Left kidney (tissue), 2 donors: ENCODE measurements around the gene ARHGEF33. TPM values are rescaled to one million over a fixed set of nuclear protein-coding genes. Genes with fewer than 3 reads are reported as not detected.

Experiments
- DNase-seq: peaks from one replicate; pipeline ENCODE4 v3.0.0-alpha.2; 2013
- polyA plus RNA-seq: library from polyadenylated mRNA; unstranded; fragments of 120-200 nt; gene quantifications from one replicate; pipeline ENCODE4 v1.2.1, GENCODE V29; 2013; ENCODE audit not compliant: insufficient read length

The ARHGEF33 gene
- polyA plus RNA-seq, 1 donor: 3.4 TPM

DNA sequence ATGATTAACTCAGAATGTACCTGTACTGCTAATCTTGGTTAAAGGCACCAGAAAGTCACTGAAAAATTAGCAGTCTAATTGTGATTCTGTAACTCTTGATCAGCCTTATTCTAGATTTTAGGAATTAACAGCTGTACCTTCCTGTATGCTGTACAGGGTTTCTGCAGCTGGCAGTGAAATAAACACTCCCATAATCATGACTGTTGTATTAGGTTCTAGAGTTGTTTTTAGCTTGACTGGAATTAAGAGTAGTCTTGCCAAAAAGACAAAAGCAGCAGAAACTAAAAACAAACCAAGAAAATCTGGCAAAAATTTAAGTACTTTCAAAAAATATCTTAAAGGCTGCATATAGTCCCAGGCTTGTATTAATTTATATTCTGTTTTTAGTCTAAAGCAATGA is 127.7 kb downstream of the ARHGEF33 start:
- no peak for DNase-seq

DNA sequence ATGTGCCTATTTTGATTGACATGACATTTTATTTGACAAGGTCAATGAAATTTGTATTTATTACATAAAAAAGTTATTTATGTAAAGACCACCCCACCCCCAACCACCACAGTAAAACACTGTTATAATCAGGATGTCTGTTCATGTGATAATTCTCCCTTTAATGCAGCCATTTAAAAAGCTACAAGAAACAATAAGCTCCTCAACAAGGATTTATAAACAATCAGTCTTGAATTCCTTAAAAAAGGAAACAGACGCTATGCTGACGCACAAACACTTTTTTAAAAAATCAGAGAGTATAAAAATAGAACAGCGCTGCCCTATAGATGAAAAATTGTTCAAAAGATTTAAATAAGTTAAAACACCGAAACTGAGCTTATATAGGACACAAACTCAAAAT is 129.0 kb downstream of the ARHGEF33 start:
- no peak for DNase-seq

DNA sequence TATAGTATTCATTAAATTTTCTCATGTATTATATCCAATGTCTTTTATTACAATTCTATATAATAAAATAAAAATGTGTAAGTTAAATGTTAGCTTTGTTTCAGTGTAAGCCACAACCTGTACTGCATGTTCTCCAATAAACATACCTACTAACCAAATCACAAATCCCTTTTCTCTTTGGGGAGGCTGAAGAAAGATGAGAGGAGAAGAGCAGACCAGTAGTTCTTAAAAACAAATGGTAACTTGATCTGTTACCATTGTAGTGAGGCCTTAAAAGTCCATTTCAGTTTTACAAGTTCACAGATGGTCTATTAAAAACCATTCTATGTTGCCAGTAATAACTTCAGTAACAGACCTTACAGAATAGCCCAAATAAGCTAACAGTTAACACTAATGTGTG is 130.7 kb downstream of the ARHGEF33 start:
- DNase-seq: no peak

DNA sequence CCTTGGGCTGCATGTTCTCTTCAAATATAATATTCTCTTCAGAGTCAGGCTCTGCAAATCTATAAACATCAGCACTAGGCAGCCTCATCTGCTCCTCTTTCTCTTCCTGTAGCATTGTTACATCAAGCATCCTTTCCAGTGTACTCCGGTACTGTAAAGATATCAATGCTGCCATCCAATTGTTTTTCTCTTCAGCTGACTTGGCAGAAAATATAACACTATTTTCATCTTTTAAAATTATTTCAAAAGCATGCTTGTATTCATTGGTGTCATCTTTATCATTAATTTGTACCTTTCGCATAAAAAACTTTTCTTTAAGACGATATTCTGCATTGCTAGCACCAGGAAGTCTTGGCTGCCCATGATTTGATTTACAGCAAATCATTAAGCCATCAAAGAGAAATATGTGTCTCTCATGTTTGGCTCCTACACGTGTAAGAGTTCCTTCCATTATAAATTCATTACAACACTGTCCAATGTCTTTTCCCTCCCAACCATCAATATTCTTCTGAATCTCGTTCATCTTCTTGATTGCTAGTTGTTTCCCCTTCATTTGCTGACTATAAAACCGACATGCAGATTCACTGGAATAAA is 133.1 kb downstream of the ARHGEF33 start:
- DNase-seq: no peak

DNA sequence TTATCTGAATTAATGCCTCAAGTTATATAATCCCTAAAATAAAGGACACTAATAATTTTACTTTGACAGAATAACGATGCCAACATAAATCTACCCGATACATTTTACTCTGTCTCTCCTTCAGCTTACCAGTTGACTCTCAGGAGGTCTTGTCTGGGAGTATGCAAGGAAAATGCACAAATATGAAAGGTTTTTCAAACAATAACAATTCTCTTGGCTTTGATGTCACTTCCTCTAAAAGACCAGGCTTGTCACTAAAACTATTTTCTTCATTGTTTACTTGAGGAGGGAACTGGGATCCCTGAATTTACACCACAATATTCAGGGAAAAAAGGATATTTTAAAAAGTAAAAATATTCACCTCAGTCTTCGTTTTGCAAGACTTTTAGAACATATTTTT is 134.0 kb downstream of the ARHGEF33 start:
- no peak for DNase-seq

DNA sequence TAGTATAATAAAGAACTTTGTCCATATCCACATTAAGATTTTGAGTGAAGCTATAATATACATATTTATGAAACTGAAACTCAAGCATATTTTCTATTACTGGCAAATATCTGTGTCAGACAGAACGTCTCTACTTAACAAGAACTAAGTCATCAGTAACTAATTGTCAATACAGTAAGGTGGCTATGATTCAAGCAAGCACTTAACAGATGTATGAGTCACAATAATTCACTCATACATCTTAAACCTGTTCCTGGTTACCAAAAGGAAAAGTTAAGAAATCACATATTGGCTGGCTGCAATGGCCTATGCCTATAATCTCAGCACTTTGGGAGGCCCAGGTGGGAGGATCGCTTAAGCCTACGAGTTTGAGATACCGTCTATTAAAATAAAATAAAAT is 135.2 kb downstream of the ARHGEF33 start:
- DNase-seq: no peak

Other genes starting within 250 kb of the ARHGEF33 start
- 56.4 TPM for gene GALM, start 223.8 kb upstream of the ARHGEF33 start, polyA plus RNA-seq
- 256 TPM for gene SRSF7, start 138.5 kb upstream of the ARHGEF33 start, polyA plus RNA-seq
- 20.4 TPM for gene GEMIN6, start 111.7 kb upstream of the ARHGEF33 start, polyA plus RNA-seq
- gene DHX57, start 13.9 kb upstream of the ARHGEF33 start, polyA plus RNA-seq: 59.9 TPM
- 50.5 TPM for gene MORN2, start 13.9 kb upstream of the ARHGEF33 start, polyA plus RNA-seq
- gene SOS1, start 231.2 kb downstream of the ARHGEF33 start, polyA plus RNA-seq: 65.1 TPM